Left hindlimb (tissue), 1 donor: ENCODE results near the gene C4orf33.

Source experiments
- DNase-seq: peaks from one replicate; pipeline ENCODE4 v3.0.0-alpha.2; 2018

C4orf33 gene

DNA sequence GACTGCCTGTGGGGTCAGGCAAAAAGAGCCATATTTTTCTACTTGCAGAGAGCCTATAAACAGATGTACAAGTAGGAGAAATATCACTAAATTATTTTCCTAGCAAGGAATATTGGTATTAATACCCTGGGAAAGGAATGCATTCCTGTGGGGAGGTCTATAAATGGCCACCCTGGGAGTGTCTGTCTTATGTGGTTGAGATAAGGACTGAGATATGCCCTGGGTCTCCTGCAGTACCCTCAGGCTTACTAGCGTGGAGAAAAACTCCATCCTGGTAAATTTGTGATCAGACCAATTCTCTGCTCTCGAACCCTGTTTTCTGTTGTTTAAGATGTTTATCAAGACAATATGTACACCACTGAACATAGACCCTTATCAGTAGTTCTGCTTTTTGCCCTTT lies 35.4 kb downstream of the C4orf33 start:
- no peak for DNase-seq

DNA sequence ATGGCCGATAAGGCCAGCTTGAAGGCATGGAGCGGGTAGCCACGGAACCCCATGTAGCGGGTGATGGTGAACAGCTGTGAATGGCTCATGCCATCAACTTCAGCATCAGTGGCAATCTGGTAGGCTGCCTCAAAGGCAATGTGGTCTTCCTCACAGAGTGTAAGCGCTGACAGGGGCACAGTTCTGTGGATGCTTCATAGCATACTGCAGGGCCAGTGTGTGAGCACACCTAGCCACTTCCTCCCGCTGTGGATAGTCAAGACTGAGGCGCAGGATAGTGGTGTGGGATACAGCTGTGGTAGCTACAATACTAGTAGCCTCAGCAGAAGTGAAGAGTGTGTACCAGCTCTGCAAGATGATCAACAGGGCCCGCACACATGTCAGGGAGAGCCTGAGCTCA lies 40.5 kb downstream of the C4orf33 start:
- no peak for DNase-seq

DNA sequence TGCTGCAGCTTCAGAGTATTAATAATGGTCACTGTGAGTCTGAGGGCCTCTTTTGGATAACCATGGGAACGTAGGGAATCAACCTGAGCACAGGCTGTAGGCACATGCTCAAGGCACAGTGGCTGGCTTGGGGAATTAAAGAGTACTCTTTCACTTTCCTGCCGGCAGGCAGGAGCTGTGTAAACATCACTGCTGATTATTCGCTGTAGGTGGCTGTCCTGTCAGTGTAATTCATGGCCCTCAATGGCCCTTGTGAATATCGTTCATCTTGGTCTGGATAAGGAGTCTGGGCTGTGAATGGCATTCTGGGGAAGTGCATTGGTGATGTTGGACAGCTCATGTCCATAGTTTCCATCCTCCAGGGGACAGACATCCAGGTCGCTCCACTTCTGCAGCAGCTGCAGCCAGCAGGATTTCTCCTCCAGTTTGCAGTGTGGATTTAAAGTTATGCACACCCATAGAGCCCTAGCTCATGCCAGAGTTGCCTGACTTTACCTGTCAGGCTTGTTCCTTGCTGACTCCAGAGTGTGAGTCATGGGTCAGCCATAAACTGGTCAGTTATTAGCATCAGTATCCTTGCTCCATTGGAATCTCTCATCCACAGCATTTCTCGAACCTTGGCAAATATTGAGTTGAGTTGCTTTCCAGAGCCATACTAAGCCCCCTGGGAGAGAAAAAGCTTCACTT lies 43.0 kb downstream of the C4orf33 start:
- DNase-seq: no peak

DNA sequence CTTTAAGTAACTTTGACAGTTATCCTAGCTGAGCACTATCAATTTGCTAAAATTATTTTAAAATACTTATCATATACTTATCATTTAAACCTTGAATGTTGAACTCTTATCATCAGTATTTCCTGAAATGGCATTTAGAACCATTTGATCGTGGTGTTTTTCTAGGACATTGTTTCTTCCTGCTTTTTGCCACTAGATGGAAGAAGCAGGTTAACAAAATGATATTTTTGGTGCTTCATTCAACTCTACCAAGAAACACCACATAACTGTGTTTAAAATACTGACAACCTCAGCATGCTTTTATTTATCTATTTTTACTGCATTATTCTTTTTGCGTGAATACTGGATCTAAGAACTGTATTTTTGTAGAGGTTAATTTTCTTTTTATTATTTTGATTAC lies 44.6 kb downstream of the C4orf33 start:
- DNase-seq: no peak

DNA sequence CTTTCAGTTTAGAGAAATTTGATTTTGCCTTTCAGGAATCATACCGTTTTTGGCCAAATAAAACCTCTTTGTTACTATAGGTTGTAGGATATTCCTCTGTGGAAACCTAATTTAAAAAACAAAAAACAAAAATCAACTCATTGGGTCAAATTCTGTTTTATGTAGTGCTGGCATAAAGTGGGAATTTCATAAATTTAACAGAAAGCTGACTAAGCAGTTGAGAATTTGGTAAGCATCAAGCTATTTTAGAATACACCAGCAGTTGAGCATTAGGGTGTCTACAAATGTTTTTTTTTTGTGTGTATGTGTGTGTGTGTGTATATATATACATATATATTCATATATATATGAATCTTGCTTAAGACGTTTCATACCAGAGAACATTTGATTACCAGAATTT lies 47.4 kb downstream of the C4orf33 start:
- DNase-seq: no peak

DNA sequence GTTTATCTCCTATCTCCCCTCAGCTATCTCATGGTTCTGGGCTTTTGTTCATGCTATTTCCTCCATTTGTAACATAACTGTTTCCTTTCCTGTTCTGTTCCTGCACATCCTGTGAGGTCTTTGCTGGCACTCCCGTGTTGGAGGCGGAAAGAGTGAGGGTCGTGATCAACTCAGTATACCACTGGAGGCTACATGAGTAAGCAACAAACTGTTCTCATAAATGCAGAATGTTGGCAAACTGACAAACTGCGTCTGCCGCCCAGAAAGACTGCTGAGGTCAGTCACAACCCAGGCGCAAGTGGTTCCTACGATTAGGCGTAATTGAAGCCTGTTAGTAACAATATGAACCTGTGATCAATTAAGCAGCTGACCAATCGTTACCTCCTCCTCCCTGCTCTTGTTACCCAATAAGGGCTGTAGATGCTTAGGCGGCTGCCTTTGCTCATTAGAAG lies 48.8 kb downstream of the C4orf33 start:
- no peak for DNase-seq

DNA sequence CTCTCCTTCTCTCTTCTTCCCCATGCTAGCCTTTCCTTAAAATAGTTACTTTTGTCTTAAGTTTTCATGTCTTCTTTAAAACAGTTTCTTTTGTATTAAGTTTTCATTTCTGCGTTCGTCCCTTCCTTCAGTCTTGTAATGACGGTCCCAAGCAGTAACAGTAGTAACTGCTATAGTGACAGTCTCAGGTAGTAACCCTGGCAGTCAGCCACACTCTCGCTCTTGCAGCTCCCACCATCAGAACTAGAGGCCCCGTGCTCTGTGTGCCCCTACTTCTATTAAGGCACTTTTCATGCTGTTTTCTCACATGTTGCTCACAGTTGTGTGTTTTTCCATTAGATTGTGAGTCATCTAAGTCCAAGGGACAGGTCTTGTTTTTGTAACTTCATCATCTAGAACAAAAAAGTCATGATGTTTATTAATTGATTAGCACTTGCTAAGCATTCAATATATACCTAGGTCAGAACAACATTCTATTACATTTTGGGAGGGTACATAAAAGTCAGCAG lies 49.3 kb downstream of the C4orf33 start:
- DNase-seq: no peak

DNA sequence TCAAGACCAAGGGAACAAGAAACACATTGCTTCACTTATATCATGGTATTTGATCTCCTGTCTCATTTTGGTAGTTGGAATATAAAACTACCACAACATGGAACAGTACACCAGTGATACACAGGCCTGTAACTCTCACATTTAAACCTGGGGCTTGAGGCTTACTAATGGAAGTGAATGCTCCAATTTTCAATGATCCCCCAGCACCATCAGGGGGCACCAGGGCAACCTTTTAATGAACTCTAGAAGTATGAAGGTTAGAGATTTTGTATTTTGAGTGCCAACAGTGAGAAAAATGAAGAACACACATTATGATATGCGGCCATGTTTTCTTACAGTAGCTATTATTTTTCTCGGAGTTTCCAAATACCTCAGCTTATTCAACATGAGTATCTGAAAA lies 50.7 kb downstream of the C4orf33 start:
- no peak for DNase-seq

DNA sequence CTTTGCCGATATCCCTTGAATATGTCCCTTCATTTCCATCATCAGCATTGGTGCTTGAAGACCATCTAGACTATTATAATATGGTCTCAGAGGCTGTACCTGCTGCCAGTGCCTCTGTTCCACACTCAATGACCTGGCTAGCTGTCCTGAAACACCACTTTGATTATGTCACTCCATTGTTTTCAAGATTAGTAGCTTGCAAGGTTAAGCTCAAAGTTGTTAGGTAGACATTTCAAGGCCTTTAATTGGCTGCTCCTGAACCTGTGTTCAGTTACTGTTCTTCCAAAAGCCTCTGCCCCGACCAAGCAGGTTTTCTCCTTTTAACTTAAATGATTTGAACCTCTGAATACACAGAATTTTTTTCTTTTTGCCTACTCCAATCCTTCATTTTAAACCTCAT lies 52.9 kb downstream of the C4orf33 start:
- no peak for DNase-seq

DNA sequence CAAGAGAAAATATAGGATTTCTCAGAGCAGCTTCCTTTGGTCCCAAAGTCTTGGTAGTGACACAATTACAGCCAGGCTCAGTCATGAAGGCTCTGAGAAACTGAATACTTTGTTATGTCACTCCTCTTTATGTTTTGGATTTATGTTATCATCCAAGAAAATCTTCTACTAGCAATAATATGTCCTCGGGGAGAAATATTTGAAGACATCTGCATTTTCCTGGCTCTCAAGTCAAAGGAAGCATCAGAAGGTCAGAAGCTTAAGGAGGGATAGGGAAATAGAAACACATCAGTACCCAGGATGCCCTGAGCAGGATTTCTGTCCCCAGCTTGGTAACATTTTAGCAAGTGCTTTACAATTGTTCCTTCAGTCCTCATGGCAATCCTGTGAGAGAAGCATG lies 54.0 kb downstream of the C4orf33 start:
- DNase-seq: no peak

DNA sequence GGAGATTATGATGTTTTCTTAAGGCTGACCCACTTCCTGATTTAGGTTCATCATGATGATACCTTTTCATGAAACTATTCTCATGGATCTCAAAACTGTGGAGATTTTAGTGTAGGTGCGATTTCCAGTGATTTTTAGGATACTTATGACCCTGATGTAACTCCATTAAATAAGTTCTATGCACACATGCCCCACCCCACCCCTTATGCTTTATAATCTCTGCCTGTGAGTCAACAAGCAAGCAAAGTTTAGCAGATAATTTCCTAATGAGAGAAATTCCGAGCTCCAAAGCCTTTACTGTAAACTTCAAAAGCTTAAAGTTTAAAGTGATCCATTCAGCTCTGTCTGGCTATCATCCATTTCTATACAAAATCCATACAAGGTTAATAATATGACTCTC lies 56.4 kb downstream of the C4orf33 start:
- DNase-seq: no peak

DNA sequence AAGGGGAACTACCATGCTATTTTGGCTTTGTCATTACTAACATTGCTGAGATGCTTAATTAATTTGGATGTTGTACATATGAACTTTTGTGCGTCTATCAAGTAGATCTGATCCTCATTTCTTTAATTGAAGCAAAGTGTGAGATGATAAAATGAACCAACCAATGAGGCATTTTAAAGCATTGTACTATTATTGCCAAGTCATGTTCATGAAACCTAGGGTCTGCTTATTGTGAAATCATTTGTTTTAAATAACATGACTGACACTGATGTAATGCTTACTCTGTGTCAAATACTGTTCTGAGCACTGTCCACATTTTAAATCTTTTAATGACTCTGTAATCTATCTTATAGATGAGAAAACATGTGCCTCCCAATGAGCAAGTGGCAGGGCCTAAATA lies 57.7 kb downstream of the C4orf33 start:
- no peak for DNase-seq

DNA sequence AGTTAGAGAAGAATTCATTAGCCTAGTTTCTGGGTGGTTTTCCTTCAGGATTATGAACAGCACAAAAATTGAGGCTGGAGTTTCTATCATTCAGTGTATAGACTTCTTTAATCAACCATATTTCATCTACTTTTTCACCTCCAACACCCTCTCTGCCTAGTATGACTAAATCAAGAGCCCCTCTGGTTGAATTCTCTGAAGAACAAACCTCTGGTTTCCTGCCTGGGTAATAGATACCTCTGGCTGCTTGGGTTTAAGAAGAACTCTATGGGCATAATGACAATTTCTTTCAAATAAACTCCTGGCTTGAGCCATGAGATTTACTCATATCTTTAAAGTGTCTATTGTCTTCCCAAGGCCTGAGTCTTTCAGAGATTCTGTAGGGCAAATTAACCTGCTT lies 66.5 kb downstream of the C4orf33 start:
- DNase-seq: no peak

DNA sequence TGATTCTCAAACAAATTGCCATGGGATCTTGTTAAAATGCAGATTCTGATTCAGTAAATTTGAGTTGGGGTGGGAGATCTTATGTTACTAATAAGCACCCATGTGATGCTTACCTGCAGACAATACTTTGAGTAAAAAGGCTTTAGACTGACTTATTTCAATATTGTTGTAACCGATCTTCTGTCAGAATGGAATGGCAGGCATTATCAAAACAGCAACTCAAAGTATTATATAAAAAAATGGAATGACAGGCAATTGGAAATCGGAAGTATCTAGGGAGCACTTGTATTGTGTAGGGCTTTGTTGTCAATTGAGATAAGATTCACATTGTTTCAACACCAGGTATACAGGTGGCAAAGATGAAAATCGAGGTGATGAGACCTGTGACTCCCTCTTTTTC lies 67.5 kb downstream of the C4orf33 start:
- no peak for DNase-seq

DNA sequence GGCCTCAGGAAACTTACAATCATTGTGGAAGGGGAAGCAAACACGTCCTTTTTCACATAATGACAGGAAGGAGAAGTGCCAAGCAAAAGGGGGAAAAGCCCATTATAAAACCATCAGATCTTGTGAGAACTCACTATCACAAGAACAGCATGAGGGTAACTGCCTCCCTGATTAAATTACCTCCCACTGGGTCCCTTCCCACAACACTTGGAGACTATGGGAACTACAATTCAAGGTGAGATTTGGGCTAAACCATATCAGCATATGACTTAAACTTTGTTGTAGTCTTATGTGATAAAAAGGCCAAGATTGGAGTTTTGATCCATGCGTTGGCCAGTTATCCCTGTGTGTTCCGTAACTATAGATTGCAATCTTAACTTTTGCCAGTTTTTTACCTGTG lies 68.3 kb downstream of the C4orf33 start:
- DNase-seq: no peak
